Stimulated activated CD4-positive, alpha-beta T cell treated with anti-CD3 and anti-CD28 coated beads, Interleukin-12 subunit alpha, Interleukin-12 subunit beta, amount 100 ng/mL, for 4 hours (primary cell): ENCODE measurements around the gene EPB41L1.

ENCODE experiments used
- DNase-seq: peaks from one replicate; pipeline ENCODE4 v3.0.0-alpha.2; 2020

Gene EPB41L1

DNA sequence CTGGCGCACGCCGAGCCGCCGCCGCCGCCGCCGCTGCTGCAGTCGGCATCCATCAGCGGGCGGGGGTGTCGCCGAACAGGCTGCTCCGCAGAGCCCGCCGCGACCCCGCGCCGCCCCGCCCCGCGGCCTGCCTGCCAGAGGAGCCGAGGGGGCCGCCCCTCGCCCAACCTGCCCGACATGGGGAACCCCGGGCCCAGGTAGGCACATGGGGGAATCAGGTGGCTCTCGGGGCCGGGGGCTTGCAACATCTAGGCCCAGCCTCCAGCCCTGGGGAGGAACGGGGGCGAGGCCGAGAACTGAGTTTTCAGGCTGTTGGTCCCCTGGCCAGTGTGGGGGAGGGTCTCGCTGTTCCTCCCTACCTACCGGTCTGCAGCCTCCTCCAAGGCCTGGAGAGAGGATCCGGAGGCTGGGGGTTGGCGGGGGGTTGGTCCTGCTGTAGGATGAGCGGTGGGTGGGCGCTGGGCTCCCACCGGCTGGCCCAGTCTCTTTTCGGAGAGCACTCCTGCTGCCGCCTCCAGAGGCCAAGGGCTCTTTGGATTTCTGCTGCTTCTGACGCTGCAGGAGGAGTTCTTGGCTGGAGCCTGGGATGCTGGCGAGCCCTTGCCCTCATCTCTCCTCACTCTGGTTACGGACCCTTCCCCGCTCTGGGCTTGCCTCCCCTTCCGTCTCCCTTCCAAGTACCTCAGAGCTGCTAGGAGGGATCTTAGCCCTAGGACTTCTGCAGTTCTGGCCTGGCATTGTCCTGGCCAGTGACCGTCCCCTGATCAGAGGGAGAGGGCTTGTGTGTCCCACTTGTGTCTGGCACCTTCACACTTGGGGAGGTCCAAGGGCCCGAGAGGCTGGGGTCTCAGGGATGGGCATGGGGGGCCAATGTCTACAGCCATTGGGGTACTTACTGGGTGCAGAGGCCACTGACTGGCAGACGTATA, at the start of gene EPB41L1:
Gene EPB41L1 (plus strand): TSS at position 41 of the 929 bp plus-strand sequence. CDS start 19,038 bp downstream, outside the sequence.
- no peak for DNase-seq

DNA sequence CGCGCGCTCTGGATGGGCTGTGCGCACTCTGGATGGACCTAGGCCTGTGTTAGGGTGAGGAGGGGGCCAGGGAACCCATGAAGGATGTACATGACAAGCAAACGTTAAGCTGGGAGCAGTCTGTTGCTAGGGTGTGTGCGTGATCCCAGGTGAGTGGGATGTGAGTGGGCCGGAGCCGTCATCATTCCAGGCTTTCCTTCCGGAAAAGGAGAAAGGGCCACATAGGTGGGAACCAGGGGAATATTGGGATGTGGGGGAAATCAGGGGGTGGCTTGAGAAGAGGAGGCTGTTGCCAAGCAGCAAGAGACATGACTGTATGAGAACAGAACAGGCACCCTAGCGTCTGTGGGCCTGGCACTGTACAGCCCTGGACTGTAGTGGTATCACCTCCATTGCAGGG, 49.7 kb upstream of the EPB41L1 start:
- DNase-seq: no peak

DNA sequence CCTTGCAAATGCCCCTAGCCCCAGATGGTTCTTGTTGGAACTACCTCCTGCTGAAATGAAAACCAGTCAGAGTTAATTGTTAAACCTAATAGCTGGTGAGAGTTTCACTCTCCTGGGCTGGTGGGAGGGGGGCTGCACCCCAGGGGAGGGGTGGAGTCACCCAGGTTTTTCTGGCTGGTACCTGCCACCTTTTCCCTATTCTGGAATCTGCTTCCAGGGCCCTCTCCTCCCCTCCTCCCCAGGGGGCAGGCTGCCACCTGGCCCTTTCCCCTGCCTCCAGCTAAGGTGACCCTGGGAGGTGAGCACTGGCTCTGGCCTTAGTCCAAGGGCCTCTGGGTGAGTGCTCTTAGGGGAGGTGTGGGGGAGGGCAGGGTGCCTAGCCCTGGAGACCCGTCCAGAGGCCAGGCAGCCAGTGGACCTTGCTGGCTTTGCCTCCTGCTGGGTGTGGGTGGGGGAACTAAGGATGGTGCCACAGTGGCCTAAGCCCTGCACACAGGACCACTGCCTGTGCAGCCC, 48.8 kb upstream of the EPB41L1 start:
- no peak for DNase-seq

DNA sequence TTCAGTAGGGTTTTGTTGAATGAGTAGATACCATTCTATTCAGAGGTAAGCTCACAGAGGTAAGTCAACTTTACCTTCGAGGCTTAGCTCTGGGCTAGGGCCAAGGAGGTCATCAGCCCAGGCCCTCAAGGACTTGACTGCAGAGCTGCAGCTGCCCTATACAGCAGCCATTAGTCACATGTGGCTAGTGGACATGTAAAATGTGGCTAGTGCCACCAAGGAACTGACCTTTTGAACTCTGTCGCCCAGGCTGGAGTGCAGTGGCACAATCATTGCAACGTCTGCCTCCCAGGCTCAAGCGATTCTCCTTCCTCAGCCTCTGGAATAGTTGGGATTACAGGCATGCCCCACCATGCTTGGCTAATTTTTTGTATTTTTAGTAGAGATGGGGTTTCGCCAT, 47.9 kb upstream of the EPB41L1 start:
- no peak for DNase-seq

DNA sequence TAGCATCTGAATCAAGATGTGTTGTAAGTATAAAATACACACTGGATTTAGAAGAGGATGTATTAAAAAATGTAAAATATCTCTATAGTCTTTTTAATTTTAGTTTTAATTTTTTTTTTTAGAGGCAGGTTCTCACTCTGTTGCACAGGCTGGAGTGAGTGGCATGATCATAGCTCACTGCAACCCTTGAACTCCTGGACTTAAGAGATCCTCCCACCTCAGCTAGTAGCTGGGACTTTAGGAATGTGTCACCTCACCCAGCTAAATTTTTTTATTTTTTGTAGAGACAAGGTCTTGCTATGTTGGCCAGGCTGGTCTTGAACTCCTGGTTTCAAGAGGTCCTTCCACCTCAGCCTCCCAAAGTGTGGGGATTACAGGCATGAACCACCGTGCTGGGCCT, 46.7 kb upstream of the EPB41L1 start:
- no peak for DNase-seq

DNA sequence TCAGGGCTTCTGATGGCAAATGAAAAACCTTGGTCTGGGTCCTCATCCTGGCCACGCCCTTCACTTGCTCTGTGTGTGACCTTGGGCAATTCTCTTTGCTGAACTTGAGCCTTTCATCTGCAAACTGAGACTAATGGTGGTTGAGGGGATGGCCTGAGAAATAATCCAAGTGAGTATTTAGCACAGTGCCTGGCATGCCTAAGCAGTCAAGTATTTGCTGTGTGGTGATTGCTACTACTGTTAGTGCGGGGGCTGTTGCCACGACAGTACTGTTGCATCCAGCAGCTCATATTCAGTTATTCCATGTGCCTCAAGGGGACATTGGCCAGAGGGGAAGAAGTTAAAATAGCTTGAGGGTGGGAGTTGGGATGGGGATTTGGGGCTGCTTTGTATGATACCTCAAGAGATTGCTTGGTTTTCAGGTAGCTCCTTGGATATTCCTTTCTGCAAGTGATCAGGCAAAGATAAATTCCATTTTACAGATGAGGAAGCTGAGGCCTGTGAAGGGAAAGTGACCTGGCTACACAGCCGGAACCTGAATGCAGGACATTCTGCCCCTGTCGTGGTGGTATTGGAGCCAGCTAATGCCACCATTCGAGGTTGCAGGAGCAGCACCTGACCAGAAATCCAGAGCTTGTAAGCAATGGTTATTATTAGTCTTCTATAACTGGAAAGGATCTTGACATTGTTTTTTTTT, 45.1 kb upstream of the EPB41L1 start:
- no peak for DNase-seq

DNA sequence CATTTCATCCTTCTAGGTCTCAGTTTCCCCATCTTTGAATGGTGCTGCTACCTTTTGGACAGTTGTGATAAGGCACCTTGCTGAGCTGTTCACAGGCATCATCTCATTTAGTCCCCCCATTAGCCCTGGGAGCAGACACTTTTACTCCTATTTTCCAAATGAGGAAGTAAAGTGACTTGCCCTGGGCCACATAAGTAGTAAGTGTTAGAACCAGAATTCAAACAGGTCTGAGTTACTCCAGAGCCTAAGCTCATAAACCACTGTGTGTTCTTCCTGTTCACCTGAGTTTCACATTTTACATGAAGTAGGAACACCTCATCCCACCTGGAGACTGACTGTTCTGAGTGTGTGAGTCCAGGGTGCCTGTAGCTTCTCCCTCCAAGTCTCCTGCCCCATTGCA, 43.5 kb upstream of the EPB41L1 start:
- DNase-seq: no peak

DNA sequence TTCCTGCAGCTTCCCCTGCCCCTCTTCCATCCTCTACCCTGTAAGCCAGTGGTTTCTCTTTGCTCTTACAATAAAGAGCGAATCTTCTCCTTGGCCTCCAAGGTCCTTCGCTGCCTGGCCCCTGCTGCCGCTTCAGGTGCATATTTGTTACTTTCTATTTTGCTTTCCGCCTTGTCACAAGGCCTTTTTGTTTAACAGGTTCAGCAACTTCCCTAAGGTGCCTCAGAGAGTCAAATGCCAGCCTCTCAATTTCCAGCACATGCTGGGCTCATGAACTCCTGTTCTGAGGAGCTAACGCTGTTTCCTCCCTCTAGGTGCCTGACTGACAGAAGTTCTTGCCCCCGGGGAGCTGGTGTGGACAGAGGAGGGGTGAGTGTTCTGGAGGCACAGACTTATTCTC, 42.4 kb upstream of the EPB41L1 start:
- DNase-seq: no peak

DNA sequence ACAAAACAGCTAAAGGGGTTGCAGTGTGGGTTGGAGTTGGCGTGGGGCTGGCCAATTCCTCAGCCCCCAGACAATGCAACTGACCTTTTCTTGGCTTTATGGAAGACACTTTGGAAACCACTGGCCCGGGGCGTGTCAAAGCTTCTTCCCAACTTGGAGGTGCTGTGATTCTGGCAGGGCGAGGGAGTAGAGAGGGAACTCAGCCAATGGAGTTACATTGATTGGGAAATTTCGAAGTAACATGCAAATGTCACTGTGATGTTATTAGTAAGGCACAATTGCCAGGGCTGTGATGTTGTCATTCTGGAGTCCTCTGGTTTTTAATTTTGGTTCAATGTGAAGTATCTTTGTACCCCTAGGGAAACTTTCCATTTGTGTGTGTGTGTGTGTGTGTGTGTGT, 41.5 kb upstream of the EPB41L1 start:
- DNase-seq: no peak

DNA sequence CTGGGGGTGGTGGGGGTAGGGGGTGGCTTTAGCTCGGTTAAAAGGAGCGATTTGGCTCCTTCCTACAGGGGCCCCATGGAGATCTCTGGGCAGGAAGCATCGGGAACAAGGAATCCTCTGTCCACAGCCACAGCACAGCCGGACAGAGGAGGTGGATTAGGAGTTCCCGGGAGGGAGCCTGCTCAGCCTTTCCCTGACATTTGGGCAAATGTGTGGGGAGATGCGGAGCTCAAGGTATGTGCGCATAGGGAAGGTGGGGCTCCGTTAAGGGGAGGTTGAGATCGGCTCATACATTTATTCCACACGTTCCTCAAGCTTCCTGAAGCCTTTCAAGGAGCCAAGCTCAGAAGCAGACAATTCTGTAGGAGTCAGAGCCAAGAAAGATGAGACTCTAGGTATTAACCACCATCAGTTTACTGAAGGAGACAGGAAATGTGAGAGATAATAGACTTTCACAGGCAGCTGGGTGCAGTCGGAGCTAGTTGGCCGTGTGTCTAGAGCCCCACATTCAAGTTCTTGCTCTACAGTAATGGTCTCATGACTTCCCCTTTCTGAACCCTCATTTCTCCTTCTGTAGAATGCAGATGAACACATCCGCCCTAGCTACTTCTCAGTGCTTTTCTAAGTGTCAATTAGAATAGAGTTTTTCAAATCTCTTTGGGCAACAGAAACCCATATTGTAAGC, 40.8 kb upstream of the EPB41L1 start:
- DNase-seq: no peak

DNA sequence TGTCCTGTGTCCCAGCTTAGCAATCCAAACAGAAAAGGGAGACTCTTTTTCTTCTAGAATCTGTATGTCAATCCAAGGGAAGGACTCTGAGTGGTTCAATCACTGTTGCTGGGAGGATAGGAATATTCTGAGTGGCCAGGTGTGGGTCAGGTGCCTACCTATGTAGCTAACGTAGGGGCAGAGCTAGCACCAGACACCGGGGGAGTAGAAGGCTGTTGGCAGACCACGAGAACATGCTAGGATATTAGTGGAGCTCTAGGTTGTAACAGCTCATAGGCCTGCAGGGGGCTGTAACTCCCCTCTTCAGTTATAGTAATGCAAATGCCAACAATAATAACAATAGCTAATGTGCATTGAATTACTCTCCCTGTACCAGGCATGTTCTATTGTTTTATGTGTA, 39.8 kb upstream of the EPB41L1 start:
- no peak for DNase-seq

DNA sequence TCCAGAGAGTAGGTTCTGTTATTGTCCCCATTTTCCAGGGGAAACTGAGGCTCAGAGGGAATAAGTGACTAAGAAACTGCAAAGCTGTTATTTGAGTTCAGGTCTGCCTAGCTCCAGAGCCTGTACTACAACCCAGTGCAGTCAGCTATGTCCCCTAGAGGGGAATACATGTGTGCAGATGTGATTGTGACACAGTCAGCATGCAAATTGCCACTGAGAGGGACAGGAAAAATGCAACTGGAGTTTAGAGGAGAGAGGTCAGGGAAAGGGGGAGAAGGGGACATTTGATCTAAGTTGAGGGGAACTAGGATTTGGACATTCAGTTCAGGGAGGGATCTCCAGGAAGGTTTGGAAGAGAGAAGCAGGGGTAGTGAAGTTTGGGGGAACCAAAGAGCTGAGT, 38.6 kb upstream of the EPB41L1 start:
- no peak for DNase-seq

DNA sequence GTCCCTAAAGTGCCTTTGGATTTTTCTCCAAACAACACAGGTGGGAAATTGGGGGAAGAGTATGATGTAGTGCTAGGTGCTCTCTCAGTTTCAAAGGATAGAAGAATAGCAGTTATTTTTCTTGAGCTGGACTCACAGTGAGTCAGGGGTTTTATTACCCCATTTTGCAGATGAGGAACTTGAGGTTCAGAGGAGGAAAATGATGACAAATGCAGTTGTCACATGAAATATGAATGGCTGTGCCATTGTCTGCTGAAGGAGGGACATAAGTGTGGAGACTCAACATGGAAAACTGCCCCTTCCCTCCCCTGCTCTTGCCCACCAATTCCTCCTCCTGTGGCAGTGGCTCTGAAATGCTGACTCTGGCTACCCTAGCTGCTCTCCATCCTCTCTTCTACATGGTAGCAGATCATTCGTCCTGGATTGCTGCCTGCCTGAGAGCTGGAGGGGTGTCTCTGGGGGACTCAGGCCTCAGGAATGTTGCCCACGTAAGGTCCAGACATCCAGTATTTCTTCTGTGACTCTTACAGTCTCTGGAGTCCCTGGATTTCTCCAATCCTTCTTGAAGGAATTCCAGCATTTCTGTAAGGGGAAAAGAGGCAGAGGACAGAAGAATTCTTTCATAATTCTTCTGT, 37.6 kb upstream of the EPB41L1 start:
- DNase-seq: no peak

DNA sequence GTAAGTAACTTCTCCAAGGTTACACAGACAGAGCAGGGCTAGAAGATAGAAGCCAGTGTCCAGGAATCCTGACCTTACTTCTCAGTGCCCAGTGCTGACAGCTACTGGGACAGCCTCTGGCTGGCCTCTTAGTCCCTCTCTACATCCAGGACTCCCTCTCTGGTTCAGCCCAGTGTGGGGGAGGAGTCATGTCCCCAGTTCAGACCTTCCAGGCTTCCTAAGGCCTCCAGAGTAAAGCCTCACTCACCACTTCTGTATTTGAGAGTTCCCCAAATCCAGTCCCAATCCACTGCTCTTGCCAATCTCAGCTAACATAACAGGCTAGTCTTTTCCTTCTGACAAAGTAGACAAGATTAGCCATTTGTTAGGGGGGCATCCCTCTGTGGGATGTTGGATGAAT, 36.9 kb upstream of the EPB41L1 start:
- DNase-seq: no peak

DNA sequence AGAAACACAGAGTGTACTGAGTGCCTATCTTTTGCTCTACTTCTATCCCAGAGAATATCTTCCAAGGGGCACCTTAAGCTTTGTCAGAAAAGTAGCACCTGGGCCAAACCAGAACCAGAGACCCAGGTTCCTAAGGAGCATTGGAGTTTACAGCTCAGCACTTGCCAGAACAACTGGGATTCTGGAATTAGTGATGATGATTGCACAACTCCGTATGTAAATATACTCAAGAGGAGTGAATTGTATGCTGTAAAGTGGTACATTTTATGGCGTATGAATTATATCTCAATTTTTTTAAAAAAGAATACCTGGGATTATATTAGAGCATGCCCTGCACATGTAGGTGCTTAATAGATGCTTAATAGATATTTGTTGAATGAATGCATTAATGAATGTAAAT, 36.2 kb upstream of the EPB41L1 start:
- no peak for DNase-seq

DNA sequence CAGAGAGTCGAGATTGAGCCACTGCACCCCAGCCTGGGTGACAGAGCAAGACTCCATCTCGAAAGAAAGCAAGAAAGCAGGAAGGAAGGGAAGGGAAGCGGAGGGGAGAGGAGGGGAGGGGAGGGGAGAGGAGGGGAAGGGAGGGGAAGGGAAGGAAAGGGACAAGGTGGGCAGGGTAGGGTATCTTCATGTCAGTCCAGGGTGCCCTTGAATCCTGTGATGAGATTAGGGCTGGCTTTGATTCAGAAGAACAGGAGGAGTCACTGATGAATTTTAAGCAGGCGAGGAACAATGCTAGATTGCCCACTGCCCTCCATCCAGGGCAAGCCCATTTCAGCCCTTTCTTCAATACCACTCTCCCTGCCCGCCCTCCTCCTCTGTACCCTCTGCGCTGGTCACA, 35.0 kb upstream of the EPB41L1 start:
- no peak for DNase-seq

DNA sequence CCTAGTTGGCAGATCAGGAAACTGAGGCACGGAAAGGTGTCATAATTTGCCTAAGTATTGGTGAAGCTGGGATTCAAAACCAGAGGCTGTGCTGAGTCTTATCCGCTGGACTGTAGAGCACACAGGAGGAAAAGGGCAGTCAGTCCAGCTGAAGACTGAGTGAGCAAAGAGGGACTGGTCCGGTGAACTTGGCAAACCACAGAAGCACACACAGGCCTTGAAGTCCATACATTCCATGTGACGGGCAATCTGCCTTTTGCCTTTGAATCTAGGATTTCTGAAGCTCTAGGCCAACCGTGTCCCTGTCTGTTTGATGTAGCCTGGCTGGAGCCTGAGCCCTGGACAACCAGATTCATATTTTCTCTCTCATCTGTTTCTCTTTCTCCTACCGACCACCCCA, 34.3 kb upstream of the EPB41L1 start:
- no peak for DNase-seq

DNA sequence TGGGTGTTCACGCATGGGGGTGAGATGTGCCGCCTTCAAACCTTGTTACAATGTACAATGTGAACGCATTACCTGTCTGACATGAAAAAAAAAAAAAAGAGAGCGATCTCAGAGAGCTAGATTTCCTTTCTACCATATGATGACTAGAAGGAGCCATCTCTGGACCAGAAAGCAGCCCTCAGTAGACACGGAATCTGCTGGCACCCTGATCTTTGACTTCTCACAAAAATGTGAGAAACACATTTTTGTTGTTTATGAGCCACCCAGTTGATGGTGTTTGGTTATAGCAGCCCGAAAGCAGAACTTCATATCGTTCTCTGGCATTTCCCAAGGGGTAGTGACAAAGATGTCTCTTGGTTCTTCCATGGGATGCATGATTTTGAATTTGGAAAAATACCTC, 33.5 kb upstream of the EPB41L1 start:
- no peak for DNase-seq

DNA sequence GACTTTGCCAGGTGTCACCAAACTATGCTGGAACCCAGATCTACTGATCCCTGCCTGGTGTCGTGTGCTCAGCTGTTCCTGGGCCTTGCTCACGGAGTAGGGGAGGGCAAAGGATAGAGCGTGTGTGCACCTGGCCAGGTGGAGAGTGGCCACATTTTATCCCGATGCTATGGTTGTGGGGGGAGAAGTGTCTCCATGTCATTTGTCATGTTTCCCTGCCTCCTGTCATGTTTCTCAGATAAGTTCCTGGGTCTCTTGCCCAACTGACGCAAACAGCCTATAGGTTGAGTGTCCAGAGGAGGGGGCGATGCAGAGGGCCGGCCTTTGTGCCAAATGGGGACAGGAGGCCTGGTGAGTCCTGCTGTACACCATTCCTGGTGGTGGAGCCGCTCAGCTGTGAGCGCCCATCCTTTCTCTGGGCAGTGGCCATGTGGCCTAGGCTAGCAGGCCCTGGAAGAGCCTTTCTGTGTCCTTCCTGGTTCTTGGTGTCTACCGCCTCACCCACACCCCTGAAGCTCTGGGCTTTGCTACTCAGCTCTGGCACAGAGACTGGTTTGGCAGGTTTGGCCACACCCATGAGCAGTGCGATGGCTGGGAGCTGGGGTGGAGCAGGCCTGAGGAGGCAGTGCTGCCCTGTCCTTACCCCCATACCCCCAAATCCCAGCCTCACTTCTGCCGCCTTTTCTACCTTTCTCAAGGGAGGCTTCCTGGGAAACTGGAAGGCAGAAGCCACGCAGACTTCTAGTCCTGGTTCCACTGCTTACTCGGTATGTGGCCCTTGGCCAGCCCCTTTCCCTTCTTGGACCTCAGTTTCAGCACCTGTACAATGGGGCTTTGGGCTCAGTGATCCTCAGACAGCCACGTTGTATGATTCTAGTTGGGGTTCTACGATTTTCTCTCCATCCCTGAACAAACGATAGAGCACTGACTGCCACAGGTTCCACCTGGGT, 32.3 kb upstream of the EPB41L1 start:
- DNase-seq: no peak

DNA sequence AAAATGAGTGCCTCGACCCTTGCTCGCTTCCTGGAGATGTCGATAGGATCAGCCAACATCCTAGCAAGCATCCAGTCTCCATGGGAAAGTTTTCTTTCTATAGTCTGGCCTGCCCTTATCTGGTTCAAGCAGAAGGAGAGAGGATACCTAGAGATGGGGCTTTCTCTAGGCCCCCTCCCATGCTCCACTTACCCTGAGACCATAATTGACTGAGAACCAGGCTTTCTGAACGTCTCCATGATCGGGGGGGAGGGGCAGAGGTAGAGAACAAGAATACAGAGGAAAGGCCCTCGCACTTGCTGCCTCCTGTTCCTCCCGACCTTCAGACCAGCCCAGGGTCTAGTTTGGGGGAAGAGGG, 31.6 kb upstream of the EPB41L1 start:
- DNase-seq: no peak

DNA sequence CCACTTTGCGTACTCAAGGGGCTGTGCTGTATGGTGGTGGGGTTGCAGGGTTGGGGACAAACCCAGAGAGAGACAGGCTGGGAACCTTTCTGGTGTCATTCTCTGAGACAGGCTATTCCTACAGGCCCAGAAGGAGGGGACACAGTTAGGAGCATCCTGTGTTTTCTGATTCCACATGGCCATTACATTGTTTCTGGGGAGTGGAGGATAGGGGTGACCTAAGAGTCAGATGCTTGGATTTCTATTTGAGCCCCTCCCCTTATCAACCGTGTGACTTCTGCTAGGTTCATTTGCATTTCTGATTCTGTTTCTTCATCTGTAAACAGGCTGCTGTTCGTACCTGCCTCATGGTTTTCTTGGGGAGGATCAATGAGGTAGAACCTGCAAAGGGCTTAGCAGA, 29.4 kb upstream of the EPB41L1 start:
- no peak for DNase-seq
